Spleen (tissue), 11 donors: Measurements from ENCODE around the gene EMC1. TPM values are rescaled to one million over a fixed set of nuclear protein-coding genes. Genes with fewer than 3 reads are reported as not detected.
"Not testable (repeated sequence)": the region's sequence is repeated elsewhere in the genome, so short reads cannot be mapped to it uniquely, and the experiment has no call there.

ENCODE experiments used
- DNase-seq: peaks from one replicate; pipeline ENCODE4 v3.0.0-alpha.2; 2020
- H3K27ac ChIP-seq, 8 donors: fragments of 200-600 bp; sonication (generic) in 7 of 8; 1 replicate in 4 of 8; 2 replicates in 4 of 8; pipeline versions ENCODE4 v1.5.0 to v1.8.0; 2016 to 2021; ENCODE audit warnings: inconsistent platforms in 4 of 8, mild to moderate bottlenecking in 4 of 8, moderate library complexity in 1 of 8
- H3K27me3 ChIP-seq, 7 donors: fragments of 200-600 bp; sonication (generic) in 6 of 7; replicated peaks in 1 of 7; 1 replicate in 4 of 7; 2 replicates in 3 of 7; pipeline versions ENCODE4 v1.5.0 to v1.8.0; 2016 to 2021; ENCODE audit warnings: inconsistent platforms in 3 of 7, mild to moderate bottlenecking in 1 of 7
- H3K36me3 ChIP-seq, 6 donors: fragments of 200-600 bp; sonication (generic) in 5 of 6; 1 replicate in 4 of 6; 2 replicates in 2 of 6; pipeline versions ENCODE4 v1.5.0 to v1.8.0; 2016 to 2021; ENCODE audit warnings: inconsistent platforms in 2 of 6
- H3K4me1 ChIP-seq, 6 donors: fragments of 200-600 bp; sonication (generic) in 5 of 6; 1 replicate in 3 of 6; 2 replicates in 3 of 6; pipeline versions ENCODE4 v1.5.0 to v1.8.0; 2016 to 2021; ENCODE audit warnings: inconsistent platforms in 3 of 6
- H3K4me3 ChIP-seq, 8 donors: fragments of 200-600 bp; sonication (generic) in 7 of 8; 1 replicate in 4 of 8; 2 replicates in 4 of 8; pipeline versions ENCODE4 v1.5.0 to v1.8.0; 2016 to 2021; ENCODE audit warnings: inconsistent platforms in 4 of 8, mild to moderate bottlenecking in 4 of 8, moderate library complexity in 2 of 8
- H3K9me3 ChIP-seq, 8 donors: fragments of 200-600 bp; sonication (generic) in 7 of 8; 1 replicate in 4 of 8; 2 replicates in 4 of 8; pipeline versions ENCODE4 v1.5.0 to v1.8.0; 2016 to 2021; ENCODE audit warnings: inconsistent platforms in 4 of 8
- CTCF ChIP-seq, 11 experiments: fragments of 200-600 bp in 7 of 11; fragments of 450-650 bp in 4 of 11; sonication (generic) in 4 of 11; IDR thresholded peaks in 8 of 11; conservative IDR thresholded peaks in 3 of 11; 1 replicate in 7 of 11; 2 replicates in 4 of 11; pipeline versions ENCODE4 v1.4.0 to v1.8.0; 2016 to 2021; ENCODE audit warnings: antibody characterized with exemption in 11 of 11, inconsistent platforms in 4 of 11, mild to moderate bottlenecking in 1 of 11
- POLR2A ChIP-seq, 3 donors: fragments of 450-650 bp; IDR thresholded peaks; one replicate each; pipeline ENCODE4 v1.5.1; 2017; ENCODE audit warnings: antibody characterized with exemption in 3 of 3, mild to moderate bottlenecking in 1 of 3
- POLR2AphosphoS5 ChIP-seq, 3 donors: sonication (generic); formaldehyde crosslinking; IDR thresholded peaks; one replicate each; pipeline ENCODE4 v1.5.1; 2017; ENCODE audit warnings: antibody characterized with exemption in 3 of 3
- WGBS, 5 donors: extraction: QIAGEN DNeasy Blood & Tissue Kit in 3 of 5; methylation state at CpG; one replicate each; pipeline versions ENCODE4 v1.1.5 to v1.1.7; 2013 to 2018; 5-methylcytosine and 5-hydroxymethylcytosine counted together
- intact Hi-C: fragments of 100-400 bp; cut with DNase I; formaldehyde crosslinking; loops from one replicate; pipeline ENCODE4 v1.15.0; 2023; ENCODE audit warnings: low total_unique reads
- polyA plus RNA-seq, 3 donors: library from polyadenylated mRNA; stranded (reverse); fragments of 200-250 nt; gene quantifications; one replicate each; pipeline ENCODE4 v1.2.1, GENCODE V29; 2013
- total RNA-seq, 7 donors: library from RNA; depleted of rRNA in 3 of 7; stranded (reverse); fragments of >200 nt in 3 of 7; fragmentation: NEBNext Ultra II Directional in 4 of 7; extraction: Animal tissue kit (Norgen Biotek cat#: 25700) in 4 of 7; gene quantifications; one replicate each; pipeline versions ENCODE4 v1.1.0 to v1.2.1, GENCODE V29; 2016 to 2021
- donor health status: healthy with polysubstance abuse.
- donor health status: DM: no; HTN: no; CAD: no; lungs with moderate emphysema.
- donor health status: DM: no; HTN: no; CAD: no.
- donor health status: Bipolar disorder and iron deficiency.
- donor health status: healthy.
- donor health status: DM: no; HTN: no; CAD: no.
- donor health status: DM: yes; HTN: yes; CAD: no.

EMC1 gene
- total and polyA plus RNA-seq, 10 donors, result 5.1 to 45.6 (median 28.6) TPM

- H3K4me1 ChIP-seq, result peaks cover 0 to 3% (median 0%) of the 10 kb centered on the region in 6 donors
- peaks cover 0 to 24% (median 11%) of the 10 kb centered on the region in 7 donors for H3K27me3 ChIP-seq
- H3K27ac ChIP-seq, result no peak overlapping the region
- peak overlapping the region in 1 of 8 donors; percentile 25 for H3K4me3 ChIP-seq
- 86 to 91% (median 88%) methylated on average over 21 to 22 of the region's 22 CpGs for WGBS, 5 donors
- no peak for DNase-seq
- H3K9me3 ChIP-seq, result peaks cover 0 to 32% (median 20%) of the 10 kb centered on the region in 8 donors
- H3K36me3 ChIP-seq, result no peaks in the 10 kb centered on the region
- no peak for TF ChIP-seq POLR2AphosphoS5 (IDR thresholded peaks at IDR 0.05)
- TF ChIP-seq POLR2A (IDR thresholded peaks at IDR 0.05), result no peak
- no peak for TF ChIP-seq CTCF (IDR thresholded peaks at IDR 0.05 in 8 of 11, conservative IDR thresholded peaks at IDR 0.05 in 3 of 11)
- intact Hi-C loops, result no loop called here
These were observed 22.0 kb upstream of the EMC1 start for GRCh38 chr1:19273106-19273843.

- H3K4me1 ChIP-seq, result peaks cover 0 to 3% (median 0%) of the 10 kb centered on the region in 6 donors
- no peak overlapping the region for H3K4me3 ChIP-seq
- H3K36me3 ChIP-seq, result no peaks in the 10 kb centered on the region
- intact Hi-C loops, result no loop called here
- DNase-seq, result no peak
- H3K9me3 ChIP-seq, result peaks cover 0 to 25% (median 15%) of the 10 kb centered on the region in 8 donors
- no peak overlapping the region for H3K27ac ChIP-seq
- H3K27me3 ChIP-seq, result peaks cover 0 to 24% (median 11%) of the 10 kb centered on the region in 7 donors
- TF ChIP-seq POLR2AphosphoS5 (IDR thresholded peaks at IDR 0.05) (no peak), CTCF (IDR thresholded peaks at IDR 0.05 in 8 of 11, conservative IDR thresholded peaks at IDR 0.05 in 3 of 11) (no peak), POLR2A (IDR thresholded peaks at IDR 0.05) (no peak)
These were observed 20.7 kb upstream of the EMC1 start for GRCh38 chr1:19272064-19272463.

- WGBS, 5 donors, result 69 to 85% (median 79%) methylated on average over 2 to 6 of the region's 6 CpGs
- intact Hi-C loops, H3K4me3 ChIP-seq, DNase-seq, H3K36me3 ChIP-seq, H3K27ac ChIP-seq, H3K4me1 ChIP-seq: not testable (repeated sequence)
- Histone ChIP-seq H3K27me3 (peaks cover 0 to 24% (median 11%) of the 10 kb centered on the region in 7 donors), H3K9me3 (peaks cover 0 to 12% (median 7%) of the 10 kb centered on the region in 8 donors)
These were observed 19.0 kb upstream of the EMC1 start for GRCh38 chr1:19270343-19270730.

GRCh38 chr1:19269427-19270342, 18.4 kb upstream of the EMC1 start:
- intact Hi-C loops, result not testable (repeated sequence)

GRCh38 chr1:19268445-19268844, 17.1 kb upstream of the EMC1 start:
- WGBS, 5 donors, result 81 to 85% (median 84%) methylated on average over 10 to 11 of the region's 11 CpGs
- Histone ChIP-seq H3K4me3 (no peak overlapping the region), H3K36me3 (no peaks in the 10 kb centered on the region), H3K9me3 (no peaks in the 10 kb centered on the region), H3K27ac (no peak overlapping the region), H3K27me3 (peaks cover 0 to 11% (median 2%) of the 10 kb centered on the region in 7 donors), H3K4me1 (no peaks in the 10 kb centered on the region)
- no peak for TF ChIP-seq POLR2A (IDR thresholded peaks at IDR 0.05)
- no peak for TF ChIP-seq POLR2AphosphoS5 (IDR thresholded peaks at IDR 0.05)
- TF ChIP-seq CTCF (IDR thresholded peaks at IDR 0.05 in 8 of 11, conservative IDR thresholded peaks at IDR 0.05 in 3 of 11), result no peak
- no peak for DNase-seq
- intact Hi-C loops, result no loop called here

More at GRCh38 chr1:19269427-19270342, 18.4 kb upstream of the EMC1 start:
- not testable (repeated sequence) for H3K36me3 ChIP-seq, H3K4me1 ChIP-seq, DNase-seq, H3K9me3 ChIP-seq, H3K27ac ChIP-seq, H3K4me3 ChIP-seq
- peaks cover 0 to 23% (median 11%) of the 10 kb centered on the region in 7 donors for H3K27me3 ChIP-seq
- 63 to 94% (median 78%) methylated on average over 7 to 9 of the region's 9 CpGs for WGBS, 5 donors
